HG03097 (cell line): ENCODE data around the gene CDK18.

Experiments used
- ATAC-seq: cut with Tn5 transposase; IDR thresholded peaks from one replicate; pipeline ENCODE4 v1.9.1; 2021; ENCODE audit not compliant: unreplicated experiment, low FRiP score

CDK18 gene

DNA sequence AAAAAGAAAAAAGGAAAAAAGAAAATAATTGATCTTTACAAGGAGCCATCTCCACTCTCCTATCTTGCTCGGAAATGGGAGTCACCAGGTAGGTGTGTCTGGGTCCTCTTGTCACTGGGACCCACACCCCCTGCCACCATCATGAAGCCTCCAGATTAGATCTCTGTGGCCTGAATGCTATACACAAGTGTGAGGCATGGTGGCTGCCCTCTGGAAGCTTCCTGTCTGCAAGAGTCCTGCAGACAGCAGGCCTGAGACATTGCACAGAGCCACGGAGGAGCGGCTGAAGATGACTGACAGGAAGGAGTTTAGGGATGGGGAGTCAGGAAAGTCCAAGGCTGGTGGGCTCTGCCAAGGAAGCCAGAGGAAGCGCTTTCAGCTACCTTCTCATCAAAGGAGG, 16.2 kb downstream of the CDK18 start:
- ATAC-seq: no peak

DNA sequence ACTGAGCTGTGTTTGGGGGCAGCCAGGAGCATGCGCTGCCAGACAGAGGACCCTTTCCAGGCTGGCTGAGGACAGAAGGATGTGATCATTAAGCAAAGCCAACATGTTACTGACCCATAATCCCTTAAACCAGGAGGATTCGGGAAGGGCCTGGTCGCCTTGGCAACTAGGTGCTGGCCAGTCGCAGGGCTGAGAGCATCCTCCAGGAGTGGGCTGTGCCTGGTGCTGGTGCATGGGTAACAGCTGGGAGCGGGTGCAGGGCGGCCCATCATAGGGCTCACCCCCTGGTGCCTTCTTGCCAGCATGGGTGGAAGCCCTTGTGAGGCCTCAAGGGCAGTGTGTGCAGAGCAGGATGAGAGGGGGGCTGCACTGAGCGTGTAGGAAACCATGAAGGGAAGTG, 17.2 kb downstream of the CDK18 start:
- no peak for ATAC-seq

DNA sequence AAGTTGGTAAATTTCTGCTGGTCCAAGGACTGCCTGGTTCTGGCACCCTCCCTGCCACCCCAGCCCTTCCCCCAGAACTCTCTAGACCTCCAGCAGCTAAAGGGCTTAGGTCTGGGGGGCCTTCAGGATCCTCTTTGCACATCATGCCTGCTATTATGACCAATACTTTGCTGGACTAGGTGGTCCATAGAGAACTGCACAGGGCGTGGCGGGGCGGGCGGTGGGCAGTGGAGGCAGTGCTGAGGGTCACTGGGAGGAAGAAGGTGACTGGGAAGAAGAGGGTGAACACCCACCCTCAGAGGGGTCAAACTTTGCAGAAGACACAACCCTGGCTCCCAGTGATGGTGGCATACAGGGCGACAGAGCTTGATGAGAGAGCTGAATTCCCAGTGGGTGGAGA, 18.2 kb downstream of the CDK18 start:
- ATAC-seq: no peak

DNA sequence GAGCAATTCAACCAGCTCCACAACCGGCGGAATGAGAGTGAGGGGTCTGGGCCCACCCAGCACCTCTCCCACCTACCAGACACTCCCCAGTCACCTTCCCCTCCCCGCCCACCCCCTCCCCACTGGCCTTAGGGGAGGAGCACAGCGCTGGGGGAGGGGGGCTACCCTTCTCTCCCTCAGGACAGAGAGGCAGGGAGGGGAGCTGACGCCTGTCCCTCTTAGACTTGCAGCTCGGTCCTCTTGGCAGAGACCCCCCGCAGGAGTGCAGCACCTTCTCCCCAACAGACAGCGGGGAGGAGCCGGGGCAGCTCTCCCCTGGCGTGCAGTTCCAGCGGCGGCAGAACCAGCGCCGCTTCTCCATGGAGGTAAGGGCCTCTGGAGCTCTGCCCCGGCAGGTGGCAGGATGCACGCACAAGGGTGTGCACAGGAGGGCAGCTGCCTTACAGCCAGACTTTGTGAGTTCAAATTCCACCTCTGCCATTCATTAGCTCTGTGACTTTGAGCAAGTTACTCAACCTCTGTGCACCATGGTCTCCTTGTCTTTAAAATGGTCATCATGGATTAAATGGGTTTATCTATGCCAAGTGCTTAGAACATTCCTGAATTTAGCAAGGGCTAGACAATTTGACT, 18.9 kb downstream of the CDK18 start:
- ATAC-seq: no peak

DNA sequence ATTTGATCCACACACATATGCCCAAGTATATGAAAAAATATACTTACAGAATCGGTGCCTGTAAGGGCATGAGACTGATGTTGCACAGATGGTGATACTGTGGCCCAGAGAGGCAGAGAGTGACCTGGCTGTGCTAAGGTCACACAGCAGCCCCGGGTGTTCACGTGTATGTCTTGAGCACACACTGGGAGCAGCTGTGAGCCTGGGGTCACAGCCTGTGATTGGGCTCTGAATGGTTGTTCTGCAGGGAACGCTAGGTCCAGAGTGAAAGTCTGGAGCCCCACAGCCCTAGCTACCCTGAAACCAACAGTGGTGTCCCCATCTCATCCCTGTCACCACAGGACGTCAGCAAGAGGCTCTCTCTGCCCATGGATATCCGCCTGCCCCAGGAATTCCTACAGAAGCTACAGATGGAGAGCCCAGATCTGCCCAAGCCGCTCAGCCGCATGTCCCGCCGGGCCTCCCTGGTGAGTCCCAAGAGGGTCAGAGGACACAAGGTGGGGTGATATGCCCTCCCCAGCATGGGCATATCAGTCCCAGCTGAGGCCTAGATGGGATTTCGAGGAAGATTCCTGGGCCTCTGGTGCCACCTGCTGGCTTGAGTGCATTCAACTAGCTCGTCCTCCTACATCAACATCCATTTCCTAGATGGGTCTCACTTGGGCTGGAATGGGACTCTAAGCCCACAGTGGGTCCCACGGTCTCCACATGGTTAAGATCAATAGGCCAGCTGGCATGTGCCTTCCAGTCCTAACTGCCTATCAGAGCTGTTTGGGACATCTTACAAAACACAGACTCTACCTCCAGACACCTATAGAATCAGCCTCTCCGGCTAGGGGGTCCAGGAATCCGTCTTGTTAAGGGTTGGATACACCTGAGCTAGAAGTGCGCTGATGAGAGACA, 19.7 kb downstream of the CDK18 start:
- ATAC-seq: no peak

DNA sequence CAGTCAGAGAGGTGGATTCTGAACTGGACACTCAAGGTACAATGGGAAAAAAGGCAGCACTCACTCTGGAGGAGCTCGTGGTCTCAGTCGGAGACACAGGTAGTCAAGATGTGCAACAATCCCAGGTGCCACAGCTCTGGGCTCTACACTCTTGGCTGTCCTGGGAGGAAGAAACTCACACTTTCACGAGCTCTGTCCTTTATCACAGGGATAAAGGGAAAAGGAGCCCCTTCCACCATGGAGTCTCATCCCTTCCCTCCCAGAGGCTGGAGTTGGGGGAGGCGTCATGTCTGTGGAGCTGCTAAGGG, 20.3 kb downstream of the CDK18 start:
- ATAC-seq: no peak

DNA sequence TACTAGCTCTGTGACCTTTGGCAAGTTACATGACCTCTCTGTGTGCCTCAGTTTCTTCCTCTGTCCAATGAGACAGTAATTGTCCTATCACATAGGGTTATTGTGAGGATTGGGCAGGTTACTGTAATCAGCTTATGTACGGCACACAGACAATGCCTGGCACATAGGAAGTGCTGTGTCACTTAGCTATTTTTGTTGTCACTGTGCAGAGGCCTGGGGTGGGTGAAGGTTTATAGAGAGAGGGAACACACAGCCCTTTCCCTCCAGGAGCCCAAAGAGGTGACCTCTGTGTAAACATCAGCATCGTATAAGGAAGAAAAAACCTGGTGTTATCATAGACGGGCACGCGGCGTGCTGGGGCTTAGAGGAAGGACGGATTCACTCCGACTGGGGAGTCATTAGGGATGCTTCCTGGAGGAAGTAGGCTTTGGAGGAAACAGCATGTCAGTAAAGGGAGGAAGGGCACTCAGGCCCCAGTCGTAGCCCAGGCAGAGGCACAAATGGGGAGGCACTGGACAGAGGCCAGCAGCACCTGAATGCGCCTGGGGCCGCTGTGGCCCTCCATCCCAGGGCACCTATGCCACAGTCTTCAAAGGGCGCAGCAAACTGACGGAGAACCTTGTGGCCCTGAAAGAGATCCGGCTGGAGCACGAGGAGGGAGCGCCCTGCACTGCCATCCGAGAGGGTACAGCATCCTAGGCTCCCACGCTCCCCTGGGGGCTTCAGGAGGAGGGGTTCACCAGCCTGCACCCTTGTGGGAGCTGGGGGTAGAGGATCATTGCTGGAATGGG, 21.2 kb downstream of the CDK18 start:
- no peak for ATAC-seq

DNA sequence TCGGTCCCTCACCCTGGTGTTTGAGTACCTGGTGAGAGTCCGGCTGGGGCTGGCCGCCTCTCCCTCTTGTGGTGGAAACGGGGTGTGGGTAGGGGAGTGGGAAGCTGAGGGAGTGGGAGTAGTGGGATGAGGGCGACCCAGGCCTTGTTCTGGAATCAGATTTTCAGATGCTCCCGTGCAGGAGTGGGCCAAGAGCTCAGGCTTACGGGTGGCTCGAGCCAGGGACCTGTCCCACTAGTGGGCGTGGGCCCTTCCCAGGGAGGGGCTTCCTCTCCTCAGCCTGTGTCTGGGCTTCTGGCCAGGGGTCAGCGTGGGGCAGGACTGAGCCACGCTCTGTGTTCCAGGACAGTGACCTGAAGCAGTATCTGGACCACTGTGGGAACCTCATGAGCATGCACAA, 22.0 kb downstream of the CDK18 start:
- no peak for ATAC-seq

DNA sequence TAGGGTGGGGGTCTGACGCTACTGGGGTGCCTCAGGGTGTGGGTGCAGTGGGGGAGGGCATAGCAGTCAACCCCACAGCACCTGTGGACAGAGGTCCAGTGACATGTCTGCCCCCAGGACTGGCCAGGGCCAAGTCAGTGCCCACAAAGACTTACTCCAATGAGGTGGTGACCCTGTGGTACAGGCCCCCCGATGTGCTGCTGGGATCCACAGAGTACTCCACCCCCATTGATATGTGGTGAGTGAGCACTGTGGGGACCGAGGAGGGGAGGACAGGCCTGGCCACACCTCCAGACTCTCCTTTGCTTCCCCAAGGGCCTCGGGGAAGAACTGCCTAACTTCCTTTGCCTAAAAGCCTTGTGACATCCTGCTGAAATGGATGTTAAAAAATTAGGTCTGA, 23.5 kb downstream of the CDK18 start:
- ATAC-seq: no peak

DNA sequence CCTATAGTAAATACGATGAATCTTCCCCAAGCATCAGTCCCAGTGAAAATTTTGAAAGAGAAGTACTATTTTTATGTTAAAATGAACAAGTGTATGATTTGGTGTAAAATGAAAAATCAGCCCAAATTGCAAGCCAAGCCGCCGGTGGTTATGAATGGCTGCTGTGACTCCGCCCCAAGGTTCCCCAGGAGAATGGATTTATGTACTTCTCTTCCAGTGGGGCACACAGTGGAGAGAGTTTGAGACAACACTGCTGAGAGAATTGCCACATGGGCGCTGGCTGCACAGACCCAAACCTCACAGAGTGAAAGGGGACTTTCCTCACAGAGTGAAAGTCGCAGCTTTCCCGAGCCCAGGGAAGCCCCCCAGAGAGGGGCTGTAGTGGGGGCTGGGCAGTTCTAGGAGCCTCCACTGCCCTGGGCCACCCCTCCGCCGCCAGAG, 24.0 kb downstream of the CDK18 start:
- no peak for ATAC-seq

DNA sequence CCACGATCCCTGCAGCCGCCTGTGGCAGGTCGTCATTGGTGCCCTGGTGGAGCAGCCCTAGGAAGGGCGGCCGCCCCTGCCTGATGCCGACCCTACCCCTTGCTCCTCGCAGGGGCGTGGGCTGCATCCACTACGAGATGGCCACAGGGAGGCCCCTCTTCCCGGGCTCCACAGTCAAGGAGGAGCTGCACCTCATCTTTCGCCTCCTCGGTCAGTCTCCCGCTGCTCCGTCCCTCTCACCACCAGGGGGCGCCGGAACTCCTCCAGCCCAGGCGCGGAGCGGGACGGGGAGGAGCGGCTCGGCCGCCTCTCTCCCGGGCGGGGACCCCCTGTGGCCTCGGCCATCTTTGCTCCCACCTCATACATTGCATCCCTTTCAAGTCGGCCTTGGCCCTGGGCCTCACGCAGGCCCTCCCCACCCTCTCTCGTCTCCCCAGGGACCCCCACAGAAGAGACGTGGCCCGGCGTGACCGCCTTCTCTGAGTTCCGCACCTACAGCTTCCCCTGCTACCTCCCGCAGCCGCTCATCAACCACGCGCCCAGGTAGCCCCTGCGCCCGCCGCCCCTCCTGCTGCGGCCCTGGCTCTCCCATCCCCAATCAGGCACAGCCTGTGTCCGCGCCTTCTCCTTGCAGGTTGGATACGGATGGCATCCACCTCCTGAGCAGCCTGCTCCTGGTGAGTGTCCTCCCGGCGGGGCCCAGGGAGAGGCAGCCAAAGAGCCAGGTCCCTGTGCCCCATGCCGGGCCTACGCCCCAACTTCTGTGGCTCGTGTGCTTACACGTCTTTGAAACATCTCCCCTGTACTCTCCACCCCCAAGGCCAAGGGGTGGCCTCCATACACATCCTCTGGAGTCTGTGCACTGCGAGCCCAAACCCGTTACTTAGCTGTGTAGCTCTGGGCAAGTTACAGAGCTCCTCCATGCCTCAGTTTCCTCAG, 24.7 kb downstream of the CDK18 start:
- no peak for ATAC-seq

DNA sequence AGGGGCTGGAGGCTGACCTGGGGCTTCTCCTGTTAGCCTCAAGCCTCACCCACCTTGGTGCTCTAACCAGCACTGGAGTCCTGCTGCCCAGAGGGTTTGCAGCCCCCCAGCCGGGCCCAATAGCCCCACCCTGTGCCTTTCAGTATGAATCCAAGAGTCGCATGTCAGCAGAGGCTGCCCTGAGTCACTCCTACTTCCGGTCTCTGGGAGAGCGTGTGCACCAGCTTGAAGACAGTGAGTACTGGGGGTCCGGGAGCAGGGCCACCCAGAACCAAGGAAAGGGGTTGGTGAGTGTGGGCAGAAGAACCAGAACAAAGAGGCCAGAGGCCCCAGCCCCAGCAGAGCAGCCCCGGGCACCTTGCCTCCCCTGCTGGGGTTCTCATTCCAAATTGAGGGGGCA, 25.6 kb downstream of the CDK18 start:
- no peak for ATAC-seq

DNA sequence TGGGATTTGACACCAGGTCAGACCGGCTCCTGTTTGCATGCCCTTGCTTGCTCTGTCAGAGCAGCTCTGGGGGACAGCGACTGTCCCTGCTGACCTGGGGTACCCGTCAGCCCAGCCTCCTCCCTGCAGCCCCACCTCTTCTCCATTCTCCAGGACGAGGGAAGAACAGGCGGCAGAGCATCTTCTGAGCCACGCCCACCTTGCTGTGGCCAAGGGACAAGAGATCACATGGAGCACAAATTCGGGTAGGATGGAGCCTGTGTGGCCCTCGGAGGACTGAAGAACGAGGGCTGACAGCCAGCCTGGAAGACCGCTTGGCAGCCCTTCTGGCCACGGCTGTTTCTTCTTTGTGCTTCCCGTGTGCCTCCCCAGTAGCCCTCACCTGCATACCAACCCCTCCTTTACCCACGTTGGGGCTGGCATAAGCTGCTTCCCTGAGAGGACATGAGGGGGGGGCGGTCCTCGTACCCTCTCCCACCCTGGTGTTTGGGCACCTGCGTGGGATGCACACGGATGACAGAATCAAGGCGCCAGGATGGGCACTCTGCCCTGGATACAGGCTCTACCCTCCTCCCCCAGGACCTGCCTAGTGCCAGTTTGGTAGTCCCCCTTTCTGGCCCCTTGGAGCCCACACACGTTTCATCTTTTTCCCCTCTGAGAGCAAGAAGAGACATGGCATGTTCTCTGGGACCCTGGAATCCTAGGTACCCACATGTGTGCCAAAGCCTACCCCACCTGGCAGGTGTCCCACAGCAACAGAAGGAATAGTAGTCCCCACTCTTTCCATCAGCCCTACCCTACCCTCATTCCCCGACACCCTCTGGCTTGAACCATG, 26.9 kb downstream of the CDK18 start:
- no peak for ATAC-seq

DNA sequence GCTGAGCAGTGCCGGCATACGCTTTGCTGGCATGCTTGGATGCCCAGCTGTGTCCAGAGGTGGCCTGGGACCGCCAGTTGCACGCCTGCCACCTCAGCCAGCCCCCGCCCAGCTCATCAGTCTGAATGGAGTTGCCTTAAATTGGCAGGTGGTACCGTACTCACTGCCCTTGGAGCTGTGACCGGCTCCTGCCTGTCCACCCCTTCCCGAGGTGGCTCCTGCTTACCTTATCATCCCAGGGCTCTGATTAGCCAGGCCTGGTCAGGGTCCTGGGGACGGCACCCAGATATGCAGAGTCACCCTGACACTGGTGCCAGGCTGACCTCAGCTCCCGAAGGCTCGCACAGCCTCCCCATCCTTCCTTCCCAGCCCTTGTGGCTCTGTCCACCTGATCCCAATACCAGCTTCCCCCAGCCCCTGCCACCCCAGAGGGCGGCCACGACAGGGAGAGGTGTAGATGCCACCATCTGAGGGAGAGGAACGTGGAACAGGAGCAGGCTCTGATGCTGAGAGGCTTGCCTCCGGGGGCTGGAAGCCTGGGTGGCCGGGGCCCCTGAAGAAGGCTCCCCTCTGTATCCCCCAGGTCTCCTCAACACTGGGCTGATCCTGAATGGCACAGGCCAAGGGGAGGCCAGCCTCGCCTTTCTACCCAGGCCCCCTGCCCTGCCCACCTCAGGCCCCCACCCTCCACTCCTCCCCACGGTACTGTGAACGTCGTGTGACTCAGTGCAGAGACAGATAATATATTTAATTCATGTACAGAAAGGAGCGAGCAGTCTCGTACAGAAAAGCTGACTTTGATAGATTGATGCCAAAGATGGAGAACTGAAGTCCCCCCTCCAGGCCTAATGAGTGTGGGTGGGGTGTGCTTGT, 27.8 kb downstream of the CDK18 start:
- ATAC-seq: no peak

DNA sequence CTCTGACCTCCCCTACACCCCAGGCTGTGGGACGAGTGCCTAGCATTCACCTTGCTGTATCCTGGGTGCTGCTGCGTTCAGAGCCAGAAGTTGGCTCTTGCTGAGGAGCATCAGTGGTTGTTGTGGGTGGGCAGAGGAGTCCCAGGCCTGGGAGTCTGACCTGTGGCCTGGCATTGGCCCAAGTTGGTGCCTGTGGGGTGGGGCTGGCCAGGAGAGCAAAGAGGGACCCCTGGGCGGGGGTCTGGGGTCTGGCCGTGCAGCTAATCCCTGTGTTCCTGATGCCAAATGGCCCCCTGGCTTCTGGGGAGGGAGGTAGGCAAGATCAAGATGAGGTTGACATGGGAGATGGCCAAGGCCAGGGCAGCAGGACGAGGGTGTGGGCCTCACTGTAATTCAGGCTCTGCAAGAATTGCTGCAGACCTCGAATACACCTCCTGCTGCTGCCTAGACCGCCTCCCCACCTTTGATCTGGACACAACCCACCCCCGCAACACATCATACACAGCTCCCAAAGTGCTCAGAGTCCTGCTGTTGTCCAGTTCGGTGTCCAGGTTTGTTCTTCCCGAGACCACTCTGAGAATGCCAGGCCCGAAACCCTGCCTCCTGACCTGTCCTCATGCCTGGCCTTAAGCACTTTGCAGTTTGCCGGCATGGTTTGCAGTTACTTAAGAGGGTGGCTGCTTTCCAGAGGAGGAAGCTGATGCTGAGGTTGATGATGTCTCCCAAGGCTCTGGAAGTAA, 28.7 kb downstream of the CDK18 start:
- ATAC-seq: no peak

DNA sequence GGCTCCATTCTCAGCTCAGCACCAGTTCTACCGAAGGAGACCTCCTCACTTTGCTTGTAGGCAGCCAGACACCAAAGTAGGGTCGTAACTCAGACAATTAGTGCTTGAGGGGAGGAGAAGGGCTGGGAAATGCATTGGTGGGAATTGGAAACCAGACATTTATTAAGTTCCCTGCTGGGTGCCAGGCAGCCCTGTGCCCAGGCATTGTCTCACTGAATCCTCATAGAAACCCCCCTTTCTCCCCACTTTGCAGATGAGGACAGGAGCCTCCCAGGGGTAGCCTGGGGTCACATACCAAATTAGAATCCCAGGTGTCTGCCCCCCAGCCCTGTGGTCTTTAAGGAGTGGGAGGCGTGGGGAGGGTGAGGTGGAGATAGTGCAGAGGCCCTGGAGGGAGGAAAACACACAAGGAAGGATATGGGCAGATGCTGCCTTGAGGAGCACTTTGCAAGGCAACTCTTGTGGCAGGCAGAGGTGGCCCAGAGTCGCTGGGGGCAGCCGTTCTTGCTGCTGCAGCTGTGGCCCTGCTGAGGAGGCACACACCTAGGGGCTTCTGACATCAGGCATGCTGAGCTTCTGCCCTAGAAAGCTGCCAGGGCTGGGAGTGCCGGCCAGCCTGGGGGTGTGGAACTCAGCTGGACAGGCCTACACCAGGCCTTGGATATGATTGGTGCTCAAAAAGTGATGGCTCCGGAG, 29.4 kb downstream of the CDK18 start:
- no peak for ATAC-seq

DNA sequence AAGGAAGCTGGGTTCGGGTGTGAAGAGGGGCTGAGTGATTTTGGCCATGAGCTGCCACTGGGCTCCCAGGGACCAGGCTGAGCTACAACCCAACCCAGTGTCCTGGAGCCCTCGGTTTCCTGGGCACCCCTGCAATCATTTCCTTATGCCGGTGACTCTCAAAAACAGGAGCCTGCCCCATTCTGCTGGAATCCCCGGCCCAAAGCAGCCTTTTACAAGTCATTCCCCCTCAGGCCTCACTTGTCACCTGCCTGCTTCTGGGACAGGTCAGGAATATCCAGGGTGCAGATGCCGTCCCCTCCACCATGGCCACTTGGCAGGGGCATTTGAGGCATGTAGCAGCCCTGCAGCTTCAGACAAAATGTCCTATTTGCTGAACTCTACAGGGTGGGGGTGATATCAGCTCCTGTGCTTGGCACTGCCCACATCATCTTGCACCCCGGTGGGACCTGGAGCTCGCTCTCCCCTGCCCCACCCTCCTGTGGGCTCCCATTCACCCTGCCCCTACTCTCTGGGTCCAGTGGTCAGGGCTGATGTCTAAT, 30.0 kb downstream of the CDK18 start:
- ATAC-seq: no peak
